Osteoblast (primary cell): ENCODE measurements around the gene GABRG3. TPM values are rescaled to one million over a fixed set of nuclear protein-coding genes. Genes with fewer than 3 reads are reported as not detected.

Experiments used
- DNase-seq: peaks from one replicate; pipeline ENCODE4 v3.0.0; 2011; ENCODE audit warnings: low spot score, mixed read lengths; ENCODE audit not compliant: insufficient read length; ENCODE audit errors: missing footprints
- H2AFZ ChIP-seq: 2 replicates; pipeline ENCODE4 v1.6.0; 2011; ENCODE audit warnings: mild to moderate bottlenecking, low read length
- H3K27ac ChIP-seq: 2 replicates; pipeline ENCODE4 v1.5.1; 2011; ENCODE audit warnings: mild to moderate bottlenecking, low read depth, low read length, moderate library complexity
- H3K27me3 ChIP-seq: 2 replicates; pipeline ENCODE4 v1.6.0; 2012; ENCODE audit warnings: mild to moderate bottlenecking, control low read depth, inconsistent platforms, low read length, moderate library complexity; ENCODE audit not compliant: insufficient read depth
- H3K36me3 ChIP-seq: 2 replicates; pipeline ENCODE4 v1.5.1; 2011; ENCODE audit warnings: mild to moderate bottlenecking, low read length, control low read depth, moderate library complexity; ENCODE audit not compliant: insufficient read depth
- H3K4me1 ChIP-seq: 2 replicates; pipeline ENCODE4 v1.5.1; 2011; ENCODE audit warnings: mild to moderate bottlenecking, low read length, control low read depth, moderate library complexity; ENCODE audit not compliant: insufficient read depth
- H3K4me2 ChIP-seq: 2 replicates; pipeline ENCODE4 v1.6.0; 2011; ENCODE audit warnings: mild to moderate bottlenecking, low read length; ENCODE audit not compliant: insufficient read depth
- H3K4me3 ChIP-seq: fragments of 200-600 bp; sonication (generic); 3 replicates; pipeline ENCODE4 v1.5.1; 2012; ENCODE audit warnings: mild to moderate bottlenecking, low read length, inconsistent platforms; ENCODE audit not compliant: insufficient read depth
- H3K79me2 ChIP-seq: 2 replicates; pipeline ENCODE4 v1.6.0; 2012; ENCODE audit warnings: mild to moderate bottlenecking, low read length, control low read depth, inconsistent platforms; ENCODE audit not compliant: insufficient read depth
- H3K9me3 ChIP-seq: 2 replicates; pipeline ENCODE4 v1.5.1; 2011; ENCODE audit warnings: low read depth, low read length, control low read depth
- H4K20me1 ChIP-seq: 2 replicates; pipeline ENCODE4 v1.6.0; 2012; ENCODE audit warnings: mild to moderate bottlenecking, low read length, control low read depth; ENCODE audit not compliant: insufficient read depth
- total RNA-seq: library from RNA; depleted of rRNA; stranded (reverse); fragments of >200 nt; gene quantifications from 2 replicates; pipeline ENCODE4 v1.2.3, GENCODE V29; 2012
- TF ChIP-seq, protein P1 (sequence below): IDR thresholded peaks from 2 replicates; pipeline ENCODE4 v1.5.1; 2011; ENCODE audit warnings: mild to moderate bottlenecking, low read depth, low read length, moderate library complexity; ENCODE audit errors: extremely low read depth

Gene GABRG3
- total RNA-seq, 1 donor = not detected

DNA sequence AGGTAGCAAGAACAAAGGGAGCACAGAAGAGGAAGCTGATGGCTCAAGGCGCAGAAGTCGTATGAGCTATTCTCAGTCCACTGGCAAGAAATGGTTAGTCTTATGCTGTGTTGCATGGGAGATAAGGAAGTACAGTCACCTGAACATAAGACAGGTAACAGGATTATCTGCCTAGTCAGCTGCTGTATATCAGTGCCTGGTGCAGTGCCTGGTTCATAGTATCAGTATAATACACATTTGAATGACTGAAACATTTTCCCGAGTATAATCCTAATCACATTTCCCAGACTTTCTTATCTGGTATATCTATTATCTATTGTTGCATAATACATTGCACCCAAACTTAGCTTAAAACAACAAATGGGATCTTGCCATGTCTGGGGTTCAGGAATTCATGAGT lies 302.5 kb downstream of the GABRG3 start:
- Histone ChIP-seq H3K4me2 (no peak overlapping the region), H3K4me3 (no peak overlapping the region), H3K9me3 (peaks cover 7% of the 10 kb centered on the region), H3K79me2 (no peaks in the 10 kb centered on the region), H3K4me1 (no peaks in the 10 kb centered on the region), H4K20me1 (no peaks in the 10 kb centered on the region), H3K27me3 (no peaks in the 10 kb centered on the region), H2AFZ (no peak overlapping the region), H3K27ac (no peak overlapping the region), H3K36me3 (no peaks in the 10 kb centered on the region)
- DNase-seq = no peak
- TF ChIP-seq, protein P1, sequence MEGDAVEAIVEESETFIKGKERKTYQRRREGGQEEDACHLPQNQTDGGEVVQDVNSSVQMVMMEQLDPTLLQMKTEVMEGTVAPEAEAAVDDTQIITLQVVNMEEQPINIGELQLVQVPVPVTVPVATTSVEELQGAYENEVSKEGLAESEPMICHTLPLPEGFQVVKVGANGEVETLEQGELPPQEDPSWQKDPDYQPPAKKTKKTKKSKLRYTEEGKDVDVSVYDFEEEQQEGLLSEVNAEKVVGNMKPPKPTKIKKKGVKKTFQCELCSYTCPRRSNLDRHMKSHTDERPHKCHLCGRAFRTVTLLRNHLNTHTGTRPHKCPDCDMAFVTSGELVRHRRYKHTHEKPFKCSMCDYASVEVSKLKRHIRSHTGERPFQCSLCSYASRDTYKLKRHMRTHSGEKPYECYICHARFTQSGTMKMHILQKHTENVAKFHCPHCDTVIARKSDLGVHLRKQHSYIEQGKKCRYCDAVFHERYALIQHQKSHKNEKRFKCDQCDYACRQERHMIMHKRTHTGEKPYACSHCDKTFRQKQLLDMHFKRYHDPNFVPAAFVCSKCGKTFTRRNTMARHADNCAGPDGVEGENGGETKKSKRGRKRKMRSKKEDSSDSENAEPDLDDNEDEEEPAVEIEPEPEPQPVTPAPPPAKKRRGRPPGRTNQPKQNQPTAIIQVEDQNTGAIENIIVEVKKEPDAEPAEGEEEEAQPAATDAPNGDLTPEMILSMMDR = no peak

DNA sequence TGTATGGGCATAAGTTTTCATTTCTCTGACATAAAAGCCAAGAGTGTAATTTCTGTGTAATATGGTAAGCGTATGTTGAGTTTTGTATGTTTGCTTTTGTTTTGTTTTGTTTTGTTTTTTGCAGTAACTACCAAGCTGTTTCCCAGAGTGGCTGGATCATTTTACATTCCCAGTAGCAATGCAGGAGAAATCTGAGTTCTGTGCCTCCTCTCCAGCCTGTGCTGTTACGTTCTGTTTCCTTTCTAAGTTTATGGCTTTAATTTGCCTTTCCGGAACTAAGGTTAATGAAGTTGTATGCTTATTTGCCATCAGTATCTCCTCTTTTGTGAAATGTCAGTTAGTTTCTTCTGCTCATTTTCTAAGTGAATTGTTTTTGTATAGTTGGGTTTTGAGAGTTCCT lies 307.8 kb downstream of the GABRG3 start:
- Histone ChIP-seq H2AFZ (no peak overlapping the region), H3K4me2 (no peak overlapping the region), H3K4me1 (no peaks in the 10 kb centered on the region), H3K27ac (no peak overlapping the region), H3K36me3 (no peaks in the 10 kb centered on the region), H3K27me3 (no peaks in the 10 kb centered on the region), H4K20me1 (no peaks in the 10 kb centered on the region), H3K9me3 (peaks cover 5% of the 10 kb centered on the region), H3K79me2 (no peaks in the 10 kb centered on the region), H3K4me3 (no peak overlapping the region)
- TF ChIP-seq, protein P1 = no peak
- DNase-seq = no peak

DNA sequence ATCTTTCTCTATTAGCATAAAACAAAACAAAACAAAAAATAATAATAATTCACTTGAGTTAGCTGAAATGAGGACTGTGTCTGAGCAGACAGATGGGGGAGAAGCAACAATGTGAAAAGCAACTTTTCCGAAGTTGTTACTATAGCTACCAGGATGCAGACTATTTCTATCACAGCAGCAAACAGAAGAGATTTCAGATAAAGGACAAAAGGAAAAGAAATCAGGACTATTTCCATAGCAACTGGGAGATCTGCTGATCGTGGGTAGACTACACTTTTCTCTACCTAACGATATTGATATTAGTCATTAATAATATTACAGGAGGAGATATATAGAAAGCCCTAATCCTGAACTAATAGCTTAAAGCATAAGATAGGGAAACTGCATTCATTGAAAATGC lies 321.7 kb downstream of the GABRG3 start:
- H3K27ac ChIP-seq = no peak overlapping the region

DNA sequence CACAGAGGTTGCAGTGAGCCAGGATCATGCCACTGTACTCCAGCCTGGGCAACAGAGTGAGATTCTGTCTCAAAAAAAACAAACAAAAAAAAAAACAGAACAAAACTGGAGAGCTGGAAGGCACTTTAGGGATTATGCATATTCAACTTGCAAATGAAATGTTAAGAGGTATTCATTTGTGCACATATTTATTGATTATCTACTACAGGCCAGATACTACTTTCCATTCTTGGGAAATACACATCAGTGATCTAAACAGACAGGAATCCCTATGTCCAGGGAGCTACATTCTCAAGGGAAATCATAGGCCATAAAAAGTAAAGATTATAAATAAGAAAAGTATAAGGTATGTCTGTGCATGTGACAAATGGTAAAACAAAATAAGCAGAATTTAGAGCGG lies 322.6 kb downstream of the GABRG3 start:
- H4K20me1 ChIP-seq = no peaks in the 10 kb centered on the region
- no peak overlapping the region for H2AFZ ChIP-seq
- no peaks in the 10 kb centered on the region for H3K27me3 ChIP-seq
- H3K4me3 ChIP-seq = no peak overlapping the region
- H3K4me2 ChIP-seq = no peak overlapping the region
- no peaks in the 10 kb centered on the region for H3K4me1 ChIP-seq
- TF ChIP-seq, protein P1 = no peak
- no peaks in the 10 kb centered on the region for H3K79me2 ChIP-seq
- no peaks in the 10 kb centered on the region for H3K36me3 ChIP-seq
- H3K9me3 ChIP-seq = no peaks in the 10 kb centered on the region
- DNase-seq = no peak
- no peak overlapping the region for H3K27ac ChIP-seq

More for the DNA sequence above, 321.7 kb downstream of the GABRG3 start:
- Histone ChIP-seq H3K4me2 (no peak overlapping the region), H4K20me1 (no peaks in the 10 kb centered on the region), H3K9me3 (no peaks in the 10 kb centered on the region), H2AFZ (no peak overlapping the region), H3K79me2 (no peaks in the 10 kb centered on the region), H3K4me3 (no peak overlapping the region), H3K36me3 (no peaks in the 10 kb centered on the region), H3K27me3 (no peaks in the 10 kb centered on the region), H3K4me1 (no peaks in the 10 kb centered on the region)
- DNase-seq = no peak
- TF ChIP-seq, protein P1 = no peak
